Activated CD8-positive, alpha-beta memory T cell treated with anti-CD3 and anti-CD28 coated beads, Interleukin-2, amount 50 U/mL, for 1 hour (primary cell): ENCODE measurements around the gene BLCAP.
"Not testable (repeated sequence)": the region's sequence is repeated elsewhere in the genome, so short reads cannot be mapped to it uniquely, and the experiment has no call there.

Experiments used
- DNase-seq: peaks from one replicate; pipeline ENCODE4 v3.0.0-alpha.2; 2020; ENCODE audit errors: extremely low read depth

The BLCAP gene

DNA sequence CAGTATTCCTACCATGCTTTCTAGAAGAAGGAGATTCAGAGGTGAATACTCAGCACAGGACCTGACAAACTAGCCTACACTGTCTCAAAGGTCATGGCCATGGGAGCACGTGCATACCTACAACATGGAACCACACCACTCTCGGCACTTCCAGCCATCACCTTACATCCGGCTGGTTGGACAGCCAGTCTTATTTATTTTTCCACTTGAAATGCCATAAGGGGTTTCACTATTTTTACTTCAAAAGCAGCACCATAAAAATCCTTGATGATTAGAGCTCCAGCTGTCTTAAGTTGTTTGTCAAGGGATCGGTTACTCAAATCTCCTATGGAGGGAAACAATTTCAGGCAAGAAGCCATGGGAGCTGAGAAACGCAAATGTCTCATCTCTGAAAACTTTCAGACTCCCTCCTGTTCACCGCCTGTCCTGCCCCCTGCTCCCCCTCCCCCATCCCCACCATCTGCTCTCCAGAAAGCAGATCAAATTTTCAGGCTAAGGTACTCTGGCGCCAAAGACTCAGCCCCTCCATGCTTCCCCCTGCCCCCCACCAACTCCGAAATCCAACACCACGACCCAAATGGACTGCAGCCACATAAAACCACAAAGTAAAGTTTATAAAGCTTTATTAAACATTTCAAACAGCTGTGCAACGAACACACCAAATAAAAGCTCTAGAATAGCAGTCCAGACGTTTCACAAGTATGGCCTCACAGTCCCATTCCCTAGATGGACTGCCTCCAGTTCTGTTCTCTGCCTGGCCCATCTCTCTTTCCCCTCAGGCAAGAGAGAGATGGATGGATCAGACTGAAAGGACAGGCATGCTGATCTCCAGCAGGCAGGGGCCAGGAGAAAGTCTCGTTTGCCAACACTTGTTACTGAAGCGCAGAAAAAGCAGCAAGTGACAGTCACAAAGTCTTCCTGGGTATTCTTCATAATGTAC is 10.6 kb downstream of the BLCAP start:
- DNase-seq, result no peak

DNA sequence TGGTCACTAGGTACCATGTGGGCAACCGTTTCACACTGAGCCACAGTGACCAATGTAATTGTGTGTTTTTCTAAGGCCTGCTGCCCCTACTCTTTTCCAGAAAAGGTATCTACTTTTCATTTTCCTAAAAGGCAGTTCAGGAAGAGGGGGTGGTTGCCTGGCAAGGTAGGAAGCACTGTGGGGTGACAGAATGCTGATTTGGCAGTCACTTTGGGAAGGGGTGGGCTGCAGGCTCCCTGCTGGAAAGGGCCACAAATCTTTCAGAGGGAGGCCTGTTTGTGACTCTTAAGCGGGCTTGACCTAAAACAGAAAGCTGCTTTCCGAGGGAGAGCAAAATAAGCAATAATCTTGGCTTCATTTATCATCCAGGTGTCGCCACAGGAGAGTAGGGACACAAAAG is 11.8 kb downstream of the BLCAP start:
- DNase-seq, result no peak

DNA sequence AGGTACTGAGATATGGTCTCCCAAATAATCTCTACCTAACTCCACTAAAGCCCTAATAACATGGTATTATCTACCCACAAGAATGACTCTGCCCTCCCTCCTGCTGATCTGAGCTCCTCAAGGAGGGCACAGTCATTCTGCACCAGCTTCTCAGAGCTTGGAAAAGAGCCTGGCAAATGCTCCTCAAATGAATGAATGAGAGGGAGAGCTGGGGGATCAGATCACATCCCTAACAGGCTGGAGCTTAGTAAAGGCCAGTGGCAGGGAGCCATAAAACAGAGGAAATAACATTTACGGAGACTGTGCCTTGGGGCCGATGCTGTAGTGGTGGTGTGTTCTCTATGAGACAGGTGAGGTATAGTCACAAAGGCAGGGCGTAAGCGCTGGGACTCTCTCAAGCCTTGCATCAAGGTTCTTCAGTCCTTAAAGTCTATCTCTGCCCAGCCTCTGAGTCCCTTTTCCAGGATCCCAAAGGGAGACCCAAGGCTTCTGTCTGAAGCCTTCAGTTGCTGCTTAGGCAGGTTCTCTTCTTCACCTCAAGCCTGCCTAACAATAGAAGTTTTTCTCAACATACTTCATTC is 13.8 kb downstream of the BLCAP start:
- DNase-seq, result no peak

DNA sequence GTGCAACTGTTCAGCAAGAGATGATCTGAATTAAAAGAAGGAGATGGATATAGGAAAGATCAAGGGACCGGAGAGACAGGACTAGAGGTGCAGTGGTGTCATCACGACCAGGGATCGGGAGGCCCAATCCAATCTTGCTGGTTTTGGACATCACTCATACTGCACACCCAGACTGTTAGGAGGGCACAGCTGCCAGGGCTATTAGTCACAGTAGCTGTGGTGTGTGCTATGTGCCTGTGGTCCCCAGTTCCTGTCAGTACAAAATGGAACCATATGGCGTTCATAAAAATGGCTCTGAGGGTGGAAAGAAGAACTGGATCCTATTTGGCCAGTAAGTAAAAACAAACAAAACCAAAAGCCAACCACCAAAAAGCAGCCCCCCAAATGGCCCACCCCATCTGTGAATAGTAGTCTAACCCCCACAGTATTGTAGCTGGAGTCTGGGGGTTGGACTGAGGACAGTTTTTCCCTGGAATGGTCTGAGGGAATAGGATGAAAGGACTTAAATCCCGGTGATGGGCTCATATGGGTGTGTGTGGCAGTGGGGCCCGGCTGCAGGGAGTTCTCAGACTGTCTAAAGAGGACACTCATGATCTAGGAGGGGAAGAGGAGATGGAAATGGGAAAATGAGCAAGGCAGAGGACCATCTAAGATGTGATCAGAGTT is 15.9 kb downstream of the BLCAP start:
- DNase-seq, result no peak

DNA sequence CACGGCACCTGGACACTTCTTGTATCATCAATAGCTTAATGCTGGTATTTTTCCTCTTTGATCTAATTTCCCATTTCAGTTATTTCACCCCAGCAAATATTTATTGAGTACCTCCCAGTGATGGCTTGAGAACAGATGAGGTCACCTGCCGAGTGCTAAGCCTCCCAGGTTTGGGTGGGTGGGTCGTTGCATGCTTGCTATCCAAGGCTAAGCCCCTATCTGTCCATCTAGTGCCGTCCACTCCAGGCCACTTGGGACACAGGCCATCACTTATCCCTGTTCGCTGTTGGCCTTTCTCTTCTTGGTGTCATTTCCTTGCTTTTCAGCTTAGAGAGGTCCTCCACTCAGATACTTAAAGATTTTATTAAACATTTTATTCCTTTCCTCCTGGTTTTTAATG is 17.4 kb downstream of the BLCAP start:
- no peak for DNase-seq

DNA sequence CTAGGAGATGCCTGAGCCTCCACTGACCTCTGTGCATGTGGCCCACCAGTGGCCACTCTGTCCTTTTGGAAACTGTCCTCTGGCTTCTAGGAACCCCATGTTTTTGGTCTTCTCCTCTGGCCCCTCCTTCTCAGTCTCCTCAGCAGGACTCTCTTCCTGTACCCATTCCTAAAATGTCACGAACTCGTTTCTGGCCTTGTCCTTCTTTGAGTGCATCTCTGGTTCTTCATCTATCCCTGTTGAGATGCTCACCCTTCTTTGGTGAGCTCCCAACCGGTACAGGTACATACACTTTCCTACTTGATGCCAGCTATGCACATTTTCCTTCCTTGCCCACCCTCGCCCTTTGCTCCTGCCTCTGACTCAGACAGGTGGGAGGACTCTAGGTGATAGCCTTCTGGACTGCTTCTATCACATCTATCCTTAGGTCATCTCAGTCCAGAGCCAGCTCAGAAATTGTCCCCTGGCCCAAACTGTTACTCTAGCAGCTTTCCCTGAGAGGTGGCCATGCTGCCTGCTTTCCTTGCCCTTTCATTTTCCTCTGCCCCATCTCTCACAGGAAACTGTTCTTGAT is 21.4 kb downstream of the BLCAP start:
- no peak for DNase-seq

DNA sequence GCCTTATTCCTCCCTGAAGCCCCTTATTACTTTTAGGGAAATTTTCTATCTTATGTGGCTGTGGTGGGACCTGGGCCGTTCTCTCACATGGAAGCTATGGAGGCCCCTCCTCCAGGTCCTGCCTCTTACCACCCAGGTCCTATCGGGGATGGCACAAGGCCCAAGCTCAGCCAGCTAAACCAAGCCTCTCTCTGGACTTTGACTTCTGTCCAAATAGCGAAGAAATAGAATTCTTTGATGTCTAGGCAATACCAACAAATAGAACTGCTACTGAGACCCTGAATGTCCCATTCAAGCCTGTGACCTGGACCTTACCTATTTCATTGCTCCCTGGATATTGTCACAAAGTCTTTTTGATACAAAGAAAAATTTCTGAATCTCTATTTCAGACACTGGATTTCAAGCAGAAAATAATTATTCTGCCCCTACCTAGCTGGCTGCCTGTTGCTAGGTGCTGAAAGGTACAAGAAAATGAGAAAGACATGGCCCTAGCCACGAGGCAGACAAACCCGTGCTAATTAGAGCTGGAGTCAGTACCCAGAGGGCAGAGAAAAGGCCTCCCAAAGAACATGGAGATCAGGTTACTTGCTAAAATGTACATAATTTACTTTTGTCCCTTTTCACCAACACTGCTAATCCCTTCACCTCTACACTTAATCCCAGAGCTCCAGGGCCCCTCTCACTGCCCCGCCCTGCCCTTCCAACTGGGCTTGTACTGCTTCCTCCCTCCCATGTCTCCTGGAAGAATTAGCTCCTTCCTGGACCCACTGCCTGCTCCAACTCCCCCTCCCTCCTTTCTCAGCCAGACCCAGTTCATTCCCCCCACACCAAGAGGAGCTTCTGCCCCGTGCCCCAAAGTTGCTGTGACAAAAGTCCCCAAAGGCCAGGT is 22.2 kb downstream of the BLCAP start:
- DNase-seq, result no peak

DNA sequence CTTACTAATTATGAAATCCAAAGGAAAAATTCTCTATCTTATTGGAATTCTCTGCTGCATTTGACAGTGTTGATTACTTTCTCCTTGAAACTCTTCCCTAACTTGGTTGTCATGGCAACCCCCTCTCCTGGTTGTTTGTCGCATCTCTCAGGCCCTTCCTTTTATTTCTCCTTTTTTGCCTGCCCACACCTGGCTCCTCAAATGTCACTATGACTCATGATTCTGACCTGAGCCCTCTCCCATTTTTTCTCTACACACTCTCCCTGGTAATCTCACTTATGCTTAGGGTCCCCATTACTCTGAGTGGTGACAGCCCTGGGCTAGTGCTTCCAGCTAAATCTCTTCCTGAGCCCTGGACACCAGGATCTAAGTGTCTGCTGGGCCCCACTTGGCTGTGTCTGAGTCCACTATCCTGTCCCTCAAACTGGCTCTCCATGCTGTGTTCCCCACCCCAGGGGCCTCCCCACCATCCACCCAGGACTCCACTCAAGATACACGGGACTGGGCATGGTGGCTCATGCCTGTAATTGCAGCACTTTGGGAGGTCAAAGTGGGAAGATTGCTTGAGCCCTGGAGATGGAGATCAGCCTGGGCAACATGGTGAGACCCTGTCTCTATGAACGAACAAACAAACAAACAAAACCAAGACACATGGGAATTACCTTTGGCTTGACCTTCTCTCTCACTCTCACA is 23.1 kb downstream of the BLCAP start:
- no peak for DNase-seq

DNA sequence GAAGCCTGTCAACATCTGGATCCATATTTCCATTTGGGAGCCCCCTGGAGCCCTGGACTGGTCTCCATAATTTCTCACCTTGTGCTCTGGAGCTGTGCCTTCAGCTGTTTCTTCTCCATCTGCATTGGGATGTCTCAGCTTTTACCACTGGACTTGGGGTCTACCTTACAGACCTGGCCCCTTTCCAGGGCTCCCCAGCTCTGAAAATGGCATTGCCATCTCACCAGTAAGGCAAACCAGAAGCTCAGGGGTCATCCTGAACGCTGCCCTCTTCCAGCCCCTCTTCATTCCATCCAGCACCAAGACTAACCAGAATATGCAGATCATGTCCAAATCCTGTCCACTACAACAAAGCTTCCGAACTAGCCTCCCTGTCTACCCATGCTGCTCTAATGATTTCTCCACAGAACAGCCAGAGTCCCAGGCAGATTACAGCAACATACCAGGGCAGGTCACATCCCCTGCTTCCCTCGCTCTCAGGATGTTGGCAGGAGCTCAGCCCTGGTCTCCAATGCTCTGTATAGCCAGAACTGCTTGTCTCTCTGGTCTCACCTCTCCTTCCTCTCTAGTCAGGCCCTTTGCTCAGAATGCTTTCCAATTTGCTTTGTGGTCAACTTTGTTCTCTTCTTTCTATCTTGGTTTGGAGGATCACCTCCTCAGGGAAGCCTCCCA is 24.3 kb downstream of the BLCAP start:
- DNase-seq, result no peak

DNA sequence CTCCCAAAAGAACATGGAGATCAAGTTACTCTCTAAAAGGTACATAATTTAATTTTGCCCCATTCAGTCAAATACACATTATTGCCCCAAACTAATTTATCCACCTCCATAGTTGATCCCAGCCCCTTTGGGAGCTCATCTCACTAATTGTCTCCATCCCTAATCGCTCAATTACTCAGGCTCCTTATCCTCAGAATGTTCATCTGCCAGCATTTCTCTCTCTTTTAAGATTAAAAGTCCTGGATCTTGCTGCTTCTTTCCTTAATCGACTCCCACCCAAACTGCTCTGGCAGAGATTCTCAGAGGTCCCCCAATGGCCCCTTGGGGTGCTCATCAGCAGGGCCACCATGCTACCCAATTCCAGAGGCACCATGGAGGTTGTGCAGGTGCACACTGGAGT is 25.0 kb downstream of the BLCAP start:
- no peak for DNase-seq

DNA sequence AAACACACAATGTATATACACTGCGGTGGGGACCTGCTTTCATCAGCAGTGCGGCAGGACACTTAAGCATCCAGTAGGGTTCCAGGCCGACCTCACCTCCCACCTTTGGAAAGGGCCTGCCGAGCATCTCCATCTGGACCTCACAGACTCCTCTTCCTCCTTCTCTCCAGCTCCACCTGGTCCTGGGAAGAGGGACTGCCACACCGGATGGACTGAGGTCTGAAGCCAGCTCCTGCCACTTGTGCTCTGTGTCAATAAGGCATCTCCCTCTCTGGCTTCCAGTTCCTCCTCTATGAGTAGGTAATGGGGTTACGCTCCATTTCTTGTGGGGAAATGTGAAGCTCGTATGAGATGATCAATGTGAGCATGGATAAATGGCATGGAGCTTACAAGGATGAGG is 25.7 kb downstream of the BLCAP start:
- no peak for DNase-seq

DNA sequence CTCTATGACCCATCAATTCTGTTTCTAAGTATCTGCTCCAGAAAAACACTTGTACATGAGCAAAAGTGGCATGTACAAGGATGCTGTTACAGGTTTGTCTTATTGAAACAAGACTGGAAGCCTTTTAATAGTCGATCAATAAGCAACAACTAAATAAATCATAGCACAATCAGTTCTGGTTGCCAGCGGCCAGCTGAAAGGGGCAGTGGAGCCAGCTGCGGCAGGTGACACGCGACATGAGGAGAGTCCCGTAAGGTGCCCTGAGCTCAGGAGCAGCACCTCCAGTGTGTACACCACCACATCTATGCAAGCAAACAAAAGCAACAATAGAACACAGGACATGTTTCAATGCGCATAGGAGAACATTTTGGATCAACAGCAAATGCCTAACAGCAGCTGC is 27.4 kb downstream of the BLCAP start:
- no peak for DNase-seq

DNA sequence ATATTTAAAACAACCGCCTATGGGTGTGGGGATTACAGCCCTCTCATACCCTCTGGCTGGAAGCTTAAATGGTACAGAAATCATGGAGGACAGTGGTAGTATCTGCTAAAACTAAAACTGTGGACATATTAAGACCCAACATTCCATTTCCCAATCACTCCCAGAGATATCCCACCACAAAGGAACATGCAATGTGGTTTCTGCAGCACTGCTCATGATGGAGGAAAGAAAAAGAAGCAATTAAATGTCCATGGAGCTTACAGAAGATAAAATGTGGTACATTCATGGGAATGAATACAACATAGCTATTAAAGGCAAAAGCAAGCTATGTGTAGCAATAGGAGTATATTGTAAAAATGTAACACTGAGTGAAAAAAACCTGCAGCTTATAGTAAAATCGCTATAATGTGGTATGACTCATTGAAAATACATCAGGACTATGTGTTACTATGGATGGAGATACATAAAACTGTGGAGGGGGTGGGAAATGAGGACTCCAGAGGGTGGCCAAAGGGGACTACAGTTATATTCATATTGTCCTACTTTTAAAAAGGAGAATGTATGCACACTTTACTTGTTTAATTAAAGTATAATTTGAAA is 29.5 kb downstream of the BLCAP start:
- no peak for DNase-seq

DNA sequence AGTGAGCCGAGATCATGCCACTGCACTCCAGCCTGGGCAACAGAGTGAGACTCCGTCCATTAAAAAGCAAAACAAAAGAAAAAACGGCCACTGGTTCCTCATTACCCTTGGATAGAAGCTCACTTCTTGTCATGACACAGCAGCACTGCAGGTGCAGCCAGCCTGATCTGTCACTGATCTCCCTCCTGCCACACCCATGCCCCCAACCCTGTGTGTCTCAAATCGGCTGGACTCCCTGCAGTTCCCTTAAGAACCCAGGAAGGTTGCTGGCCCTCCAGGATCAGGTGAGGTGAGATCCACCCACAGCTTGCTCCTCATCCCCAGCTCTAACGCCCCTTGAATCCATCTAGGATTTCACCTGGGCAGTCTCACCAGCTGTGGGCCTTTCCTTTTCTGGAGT is 32.9 kb downstream of the BLCAP start:
- DNase-seq, result no peak

DNA sequence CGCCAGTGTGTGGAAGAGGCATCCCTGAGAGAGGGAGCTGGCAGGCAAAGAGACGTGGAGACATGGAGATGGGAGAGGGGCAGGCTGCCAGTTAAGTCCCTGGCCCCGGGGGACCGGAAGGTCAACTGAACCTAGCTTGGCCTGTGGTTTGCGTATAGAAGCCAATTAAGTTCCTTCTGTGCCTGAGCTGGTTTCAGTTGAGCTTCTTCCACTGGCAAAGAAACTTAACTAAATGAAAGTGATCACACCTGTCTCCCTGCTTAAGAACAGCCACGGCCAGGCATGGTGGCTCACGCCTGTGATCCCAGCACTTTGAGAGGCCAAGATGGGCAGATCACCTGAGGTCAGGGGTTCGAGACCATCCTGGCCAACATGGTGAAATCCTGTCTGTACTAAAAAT is 33.4 kb downstream of the BLCAP start:
- DNase-seq, result no peak

DNA sequence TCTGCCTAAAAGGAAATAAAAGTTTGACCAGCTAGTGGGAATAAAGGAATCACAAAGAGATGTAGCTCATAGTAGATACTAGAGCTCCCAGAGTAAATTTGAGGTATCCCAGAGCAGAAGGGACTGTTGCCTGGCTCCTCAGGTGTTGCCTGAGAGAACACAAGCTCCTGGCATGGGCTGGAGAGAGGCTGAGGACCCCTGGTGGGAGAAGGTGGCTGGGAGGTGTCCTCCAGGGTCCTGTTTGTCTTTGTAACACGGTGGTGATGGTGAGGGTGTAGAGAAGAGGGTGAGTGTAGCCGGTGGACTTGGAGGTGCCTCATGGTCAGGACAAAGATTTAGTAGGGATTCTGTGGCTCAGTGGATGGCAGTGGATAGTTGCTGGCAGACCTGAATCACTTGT is 34.7 kb downstream of the BLCAP start:
- DNase-seq, result no peak

DNA sequence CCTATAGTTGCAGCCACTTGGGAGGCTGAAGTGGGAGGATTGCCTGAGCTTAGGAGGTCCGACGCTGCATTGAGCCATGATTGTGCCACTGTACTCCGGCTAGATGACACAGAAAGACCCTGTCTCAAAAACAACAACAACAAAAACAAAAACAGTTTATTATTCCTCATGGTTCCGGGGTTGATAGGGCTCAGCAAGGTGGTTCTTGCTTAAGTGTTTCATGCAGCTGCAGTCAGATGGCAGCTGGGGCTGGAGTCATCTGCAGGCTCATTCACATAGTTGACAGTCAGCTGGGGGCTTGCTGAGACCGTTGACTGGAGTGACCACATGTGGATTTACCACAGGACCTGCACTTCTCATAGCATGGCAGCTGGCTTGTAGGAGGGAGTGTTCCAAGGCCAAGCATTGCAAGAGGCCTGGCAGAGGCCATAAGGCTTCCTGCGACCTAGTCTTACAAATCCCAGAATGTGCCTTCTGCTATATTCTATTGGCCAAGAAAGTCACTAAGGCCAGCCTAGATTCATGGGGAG is 35.5 kb downstream of the BLCAP start:
- no peak for DNase-seq

DNA sequence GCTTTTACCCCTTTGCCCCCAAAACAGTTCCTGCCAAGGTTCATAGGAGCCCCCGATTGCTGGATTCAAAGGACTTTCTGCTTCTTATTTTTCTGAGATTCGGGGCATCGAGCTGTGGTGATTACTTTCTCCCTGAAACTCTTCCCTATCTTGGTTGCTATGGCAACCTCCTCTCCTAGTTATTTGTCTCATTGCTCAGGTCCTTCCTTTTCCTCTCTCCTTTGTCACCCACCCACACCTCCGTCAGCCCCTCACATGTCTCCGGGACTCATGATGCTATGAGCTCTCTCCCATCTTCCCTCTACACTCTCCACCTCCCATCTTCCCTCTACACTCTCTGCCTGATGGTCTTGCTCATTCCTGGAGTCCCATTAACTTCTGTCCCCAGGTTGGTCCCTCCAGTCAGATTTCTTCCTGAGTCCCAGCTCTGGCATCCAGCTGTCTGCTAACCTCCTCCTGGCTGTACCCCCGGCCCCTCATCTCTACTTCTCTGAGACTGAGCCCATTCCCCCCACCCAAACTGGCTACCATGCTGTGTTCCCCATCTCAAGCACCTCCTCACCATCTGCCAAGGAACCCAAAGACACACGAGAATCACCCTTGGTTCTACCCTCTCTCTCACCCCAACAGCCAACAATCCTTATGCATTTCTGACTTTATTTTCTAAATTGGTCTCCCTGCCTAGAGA is 36.9 kb downstream of the BLCAP start:
- no peak for DNase-seq

DNA sequence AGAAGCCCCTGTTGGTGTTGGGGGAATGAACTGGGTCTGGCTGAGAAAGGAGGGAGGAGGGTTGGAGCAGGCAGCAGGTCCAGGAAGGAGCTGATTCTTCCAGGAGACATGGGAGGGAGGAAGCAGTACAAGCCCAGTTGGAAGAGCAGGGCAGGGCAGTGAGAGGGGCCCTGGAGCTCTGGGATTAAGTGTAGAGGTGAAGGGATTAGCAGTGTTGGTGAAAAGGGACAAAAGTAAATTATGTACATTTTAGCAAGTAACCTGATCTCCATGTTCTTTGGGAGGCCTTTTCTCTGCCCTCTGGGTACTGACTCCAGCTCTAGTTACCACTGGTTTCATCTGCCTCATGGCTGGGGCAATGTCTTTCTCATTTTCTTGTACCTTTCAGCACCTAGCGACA is 41.5 kb downstream of the BLCAP start:
- DNase-seq, result not testable (repeated sequence)
